ENCODE results near the gene CLEC19A.

The CLEC19A gene

GRCh38 chr16:19285431-19285830 is at the start of gene CLEC19A:
TSS of gene CLEC19A (plus strand) at chr16:19285731. CDS start at chr16:19285852, 121 bp downstream.
- DNase-seq = no peak

DNA sequence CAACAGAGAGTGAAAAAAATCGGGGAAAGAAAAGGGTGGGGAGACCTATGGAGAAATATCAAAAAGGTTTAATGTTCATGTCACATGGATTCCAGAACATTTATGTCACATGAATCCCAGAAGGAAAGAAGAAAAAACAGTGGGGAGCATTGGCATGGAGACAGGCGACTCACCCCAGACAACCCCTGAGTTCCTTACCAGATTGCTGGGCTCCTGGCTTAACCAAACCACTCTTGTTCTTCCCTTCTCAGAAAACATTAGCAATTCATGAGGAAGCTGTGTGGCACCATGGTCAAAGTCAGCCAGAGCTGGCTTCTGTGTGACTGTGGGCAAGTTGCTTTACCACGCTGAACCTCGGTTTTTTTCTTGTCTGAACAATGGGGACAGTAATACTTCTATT is 49.6 kb upstream of the CLEC19A start:
- DNase-seq = no peak

DNA sequence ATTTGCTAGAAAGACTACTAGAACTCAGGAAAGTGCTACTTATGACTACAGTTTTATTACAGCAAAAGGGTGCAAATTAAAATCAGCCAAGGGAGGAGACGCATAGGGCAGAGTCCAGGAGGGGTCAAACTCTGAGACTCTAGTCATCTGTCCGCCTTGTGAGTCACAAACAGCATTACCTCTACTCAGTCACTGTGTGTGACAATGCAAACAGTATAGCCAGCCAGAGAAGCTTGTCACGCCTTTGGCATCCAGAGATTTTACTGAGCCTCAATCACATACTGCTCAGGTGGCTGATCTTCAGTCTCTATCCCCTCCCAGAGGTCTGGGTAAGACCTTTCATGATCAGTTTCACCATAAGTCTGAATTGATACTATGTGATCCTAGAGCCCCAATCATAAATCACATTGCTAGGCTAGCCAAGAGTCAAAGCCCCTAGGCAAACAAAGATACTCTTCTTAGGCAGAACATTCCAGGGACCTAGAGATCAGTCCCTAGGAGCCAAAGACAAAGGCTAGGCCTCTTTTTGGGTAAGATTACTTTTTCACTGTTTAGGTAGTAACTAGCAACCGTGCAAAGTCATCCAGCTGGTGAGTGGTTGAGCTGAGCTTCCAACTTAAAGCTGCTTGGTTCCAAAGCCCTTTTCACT is 48.8 kb upstream of the CLEC19A start:
- no peak for DNase-seq

DNA sequence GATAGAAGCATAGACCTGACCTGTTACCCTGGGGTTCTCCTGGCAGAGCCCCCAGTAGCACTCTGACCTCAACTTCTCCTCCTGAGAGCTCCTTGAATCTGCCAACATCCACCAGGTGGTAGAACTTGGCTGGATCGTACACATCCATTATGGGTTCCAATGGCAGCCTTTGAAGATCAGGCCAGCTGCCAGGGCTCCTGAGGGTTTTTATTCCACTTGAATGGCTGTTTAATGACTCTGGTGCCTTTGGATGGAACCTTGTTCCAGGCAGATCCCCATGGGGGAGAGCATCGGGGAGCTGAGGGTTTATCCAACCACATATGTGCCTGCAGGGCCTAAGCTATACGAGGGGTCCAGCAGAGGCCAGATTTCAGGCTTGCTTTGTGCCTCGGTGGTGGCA is 47.1 kb upstream of the CLEC19A start:
- peak; percentile 20 to 34 for DNase-seq

GRCh38 chr16:19239511-19240155 is 45.9 kb upstream of the CLEC19A start:
- DNase-seq = no peak

DNA sequence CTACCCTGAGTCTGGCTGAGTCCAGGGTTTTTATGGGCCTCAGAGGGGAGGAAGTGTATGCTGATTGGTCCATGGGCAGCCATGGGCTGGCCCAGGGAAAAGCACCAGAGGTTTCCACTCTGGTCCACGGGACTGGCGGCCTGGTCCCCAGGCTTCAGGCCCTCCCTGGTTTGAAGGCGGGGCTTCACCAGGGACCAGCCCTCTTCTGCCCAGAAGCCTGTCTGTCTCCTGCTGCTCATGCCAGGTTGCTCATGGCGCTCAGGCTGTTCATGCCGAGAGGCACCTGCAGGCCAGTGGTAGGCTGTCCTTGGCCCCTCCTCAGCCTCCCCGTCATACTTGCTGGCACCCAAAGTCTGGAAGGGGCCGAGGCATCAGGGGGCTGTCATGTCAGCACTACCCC is 45.0 kb upstream of the CLEC19A start:
- no peak for DNase-seq

- no peak for DNase-seq
These were observed 44.0 kb upstream of the CLEC19A start for GRCh38 chr16:19241512-19241911.

GRCh38 chr16:19242186-19242585 is 43.3 kb upstream of the CLEC19A start:
- no peak for DNase-seq

GRCh38 chr16:19242987-19243575 is 42.5 kb upstream of the CLEC19A start:
- DNase-seq = no peak

DNA sequence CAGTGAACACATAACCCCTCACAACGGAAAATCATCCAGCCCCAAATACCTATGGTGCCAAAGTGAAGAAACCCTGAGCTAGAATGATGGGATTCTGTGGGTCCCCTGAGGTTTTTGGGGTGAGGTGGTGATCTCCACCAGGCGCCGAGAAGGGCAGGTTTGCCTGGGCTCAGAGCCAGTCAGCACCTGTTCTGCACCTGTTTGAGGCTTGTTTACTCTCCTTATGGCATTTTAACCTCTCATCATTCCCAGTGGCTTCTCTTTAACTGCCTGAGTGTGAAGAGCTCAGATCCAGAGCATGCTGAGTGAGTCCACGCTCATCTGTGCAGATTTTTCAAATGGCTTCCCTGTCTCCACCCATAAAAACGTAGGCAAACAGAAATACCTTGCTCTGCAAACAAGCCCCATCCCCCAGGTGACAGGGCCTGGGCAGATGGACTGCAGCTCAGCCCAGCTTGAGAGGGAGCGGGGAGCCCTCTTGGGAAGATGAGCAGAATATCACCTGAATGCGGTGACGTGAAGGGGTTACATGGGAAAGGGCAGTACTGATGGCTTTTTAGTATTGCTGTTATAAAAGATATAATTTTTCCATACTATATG is 40.1 kb upstream of the CLEC19A start:
- DNase-seq = no peak

DNA sequence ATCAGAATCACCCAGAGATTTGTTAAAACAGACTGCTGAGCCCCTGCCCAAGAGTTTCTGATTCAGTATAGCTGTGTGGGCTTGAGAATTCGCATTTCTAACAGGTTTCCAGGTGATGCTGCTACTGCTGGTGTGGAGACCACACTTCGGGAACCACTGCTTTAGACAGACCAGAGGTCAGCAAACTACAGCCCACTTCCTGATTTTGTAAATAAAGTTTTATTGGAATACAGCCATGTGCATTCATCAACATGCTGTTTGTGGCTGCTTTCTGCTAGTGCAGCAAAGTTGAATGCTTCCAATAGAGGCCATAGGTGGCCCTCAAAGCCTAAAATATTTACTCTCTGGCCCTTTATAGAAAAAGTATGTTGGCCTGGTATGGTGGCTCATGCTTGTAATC is 32.6 kb upstream of the CLEC19A start:
- DNase-seq = no peak

DNA sequence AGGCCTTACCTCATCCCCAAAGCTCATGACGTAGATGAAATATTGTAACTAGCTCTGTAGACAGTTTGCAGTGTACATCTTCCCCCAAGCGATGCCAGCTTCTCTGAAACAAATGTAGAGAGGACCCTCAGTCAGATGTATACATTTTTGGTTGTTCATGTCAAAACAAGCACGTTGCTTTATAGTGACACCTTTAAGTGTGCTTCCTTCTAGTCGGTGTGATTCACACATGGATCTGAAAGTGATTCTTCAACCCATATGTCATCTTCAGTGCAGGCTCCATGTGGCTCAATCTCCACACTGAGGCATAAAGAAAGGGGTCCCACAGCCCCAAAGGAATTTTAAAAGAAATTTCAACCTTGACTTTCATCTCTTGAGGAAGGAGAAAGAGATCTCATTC is 30.9 kb upstream of the CLEC19A start:
- DNase-seq = no peak

DNA sequence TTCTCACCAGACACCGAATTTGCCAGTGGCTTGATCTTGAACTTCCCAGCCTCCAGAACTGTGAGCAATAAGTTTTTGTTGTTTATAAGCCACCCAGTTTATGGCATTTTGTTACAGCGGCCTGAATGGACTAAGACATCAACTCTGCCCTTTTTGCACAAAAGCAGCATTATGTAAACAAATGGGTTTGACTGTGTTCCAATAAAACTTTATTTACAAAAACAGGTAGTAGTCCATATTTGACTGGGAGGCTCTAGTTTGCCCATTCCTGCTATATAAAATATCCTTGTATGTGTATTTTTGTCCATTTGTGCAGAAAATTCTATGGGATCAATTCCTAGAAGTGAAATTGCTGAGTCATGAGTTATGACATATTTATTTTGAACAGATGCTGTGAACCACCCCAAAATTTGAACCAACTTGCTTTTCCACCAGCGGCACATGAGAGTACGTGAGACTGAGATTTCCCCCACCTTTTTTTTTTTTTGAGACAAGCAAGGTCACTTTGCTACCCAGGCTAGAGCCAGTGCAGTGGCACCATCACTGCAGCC is 21.3 kb upstream of the CLEC19A start:
- no peak for DNase-seq

DNA sequence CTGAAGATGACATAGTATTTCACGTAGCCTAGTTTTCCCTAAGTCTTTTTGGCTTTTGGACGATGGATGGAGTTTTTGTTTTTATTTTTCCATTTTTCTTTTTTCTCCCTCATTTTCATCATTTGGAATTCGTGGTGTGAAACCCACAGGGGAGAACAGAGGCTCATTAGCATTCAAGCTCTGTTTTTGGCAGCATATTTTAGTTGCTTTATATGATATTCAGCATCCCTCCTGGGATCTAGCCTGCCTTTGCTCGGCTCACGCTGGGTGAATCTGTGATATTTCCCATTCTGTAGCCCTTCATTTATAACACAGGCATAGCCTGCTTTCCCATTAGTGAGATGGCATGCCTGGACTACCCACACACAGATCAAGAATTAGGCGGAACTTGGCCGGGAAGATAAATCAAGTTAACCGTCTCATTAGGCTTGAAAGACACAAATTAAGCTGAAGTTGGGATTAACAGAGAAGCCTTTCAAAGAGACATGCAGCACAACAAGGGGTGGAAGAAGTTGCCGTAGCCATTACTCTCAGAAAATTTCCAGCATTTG is 20.1 kb upstream of the CLEC19A start:
- DNase-seq = no peak

DNA sequence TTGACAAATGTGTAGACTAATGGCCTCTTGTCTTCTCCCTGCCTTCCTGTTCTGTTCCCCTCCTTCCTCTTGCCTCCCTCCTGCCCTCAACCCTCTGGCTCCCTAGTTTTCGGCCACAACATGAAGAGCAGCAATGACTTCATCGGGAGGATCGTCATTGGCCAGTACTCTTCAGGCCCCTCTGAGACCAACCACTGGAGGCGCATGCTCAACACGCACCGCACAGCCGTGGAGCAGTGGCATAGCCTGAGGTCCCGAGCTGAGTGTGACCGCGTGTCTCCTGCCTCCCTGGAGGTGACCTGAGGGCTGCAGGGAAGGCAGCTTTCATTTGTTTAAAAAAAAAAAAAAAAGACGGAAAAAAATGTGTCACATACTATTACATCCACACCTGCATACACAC is 18.8 kb upstream of the CLEC19A start:
- DNase-seq = no peak

GRCh38 chr16:19269098-19269497 is 16.4 kb upstream of the CLEC19A start:
- DNase-seq = no peak

GRCh38 chr16:19274165-19274797 is 11.2 kb upstream of the CLEC19A start:
- DNase-seq = no peak

GRCh38 chr16:19278403-19278802 is 7.1 kb upstream of the CLEC19A start:
- DNase-seq = no peak

GRCh38 chr16:19281246-19281645 is 4.3 kb upstream of the CLEC19A start:
- DNase-seq = no peak

- no peak for DNase-seq
These were observed 3.4 kb upstream of the CLEC19A start for GRCh38 chr16:19282101-19282500.

GRCh38 chr16:19283637-19284036 is 1.9 kb upstream of the CLEC19A start:
- no peak for DNase-seq

- peak in 1 of 2 experiments; percentile 10 for DNase-seq
These were observed 1.3 kb upstream of the CLEC19A start for GRCh38 chr16:19284207-19284606.

GRCh38 chr16:19286827-19287226 is 1.3 kb downstream of the CLEC19A start:
- DNase-seq = no peak

Measured in NCI-H524 (cell line).